CD14-positive monocyte (primary cell): ENCODE measurements around the gene PRKN. TPM values are rescaled to one million over a fixed set of nuclear protein-coding genes. Genes with fewer than 3 reads are reported as not detected.

Experiments used
- DNase-seq, 3 donors: peaks; one replicate each; pipeline ENCODE4 v3.0.0-alpha.2; 2011 to 2022
- H2AFZ ChIP-seq: 2 replicates; pipeline ENCODE4 v1.6.0; 2012; ENCODE audit warnings: mild to moderate bottlenecking, low read depth, low read length, inconsistent platforms; ENCODE audit not compliant: insufficient read depth, poor library complexity, severe bottlenecking
- H3K27ac ChIP-seq, 2 donors: 1 replicate in 1 of 2; 2 replicates in 1 of 2; pipeline ENCODE4 v1.5.1; 2012 to 2013; ENCODE audit warnings: low read length in 2 of 2, control low read depth in 1 of 2, inconsistent platforms in 1 of 2, low read depth in 1 of 2, mild to moderate bottlenecking in 1 of 2
- H3K27me3 ChIP-seq, 2 donors: one replicate each; pipeline versions ENCODE4 v1.6.0 to v1.6.1; 2011 to 2013; ENCODE audit warnings: low read length in 2 of 2; ENCODE audit not compliant: control insufficient read depth in 2 of 2, insufficient read depth in 2 of 2
- H3K36me3 ChIP-seq, 2 donors: replicated peaks in 1 of 2; 1 replicate in 1 of 2; 2 replicates in 1 of 2; pipeline versions ENCODE4 v1.5.1 to v1.6.1; 2012 to 2013; ENCODE audit warnings: low read length in 2 of 2, control low read depth in 1 of 2, inconsistent platforms in 1 of 2, mild to moderate bottlenecking in 1 of 2; ENCODE audit not compliant: insufficient read depth in 2 of 2, control insufficient read depth in 1 of 2
- H3K4me1 ChIP-seq, 2 donors: 1 replicate in 1 of 2; 2 replicates in 1 of 2; pipeline versions ENCODE4 v1.5.1 to v1.6.1; 2012 to 2013; ENCODE audit warnings: low read length in 2 of 2, control low read depth in 1 of 2, inconsistent platforms in 1 of 2, mild to moderate bottlenecking in 1 of 2, moderate library complexity in 1 of 2; ENCODE audit not compliant: insufficient read depth in 2 of 2, control insufficient read depth in 1 of 2
- H3K4me2 ChIP-seq: replicated peaks from 2 replicates; pipeline ENCODE3; 2012; ENCODE audit warnings: low read length, moderate library complexity, mild to moderate bottlenecking; ENCODE audit not compliant: poor library complexity, severe bottlenecking; ENCODE audit errors: extremely low read depth
- H3K4me3 ChIP-seq, 3 experiments: fragments of 200-600 bp in 1 of 3; sonication (generic) in 1 of 3; replicated peaks in 1 of 3; 1 replicate in 2 of 3; 2 replicates in 1 of 3; pipeline ENCODE4 v1.5.1; 2011 to 2013; ENCODE audit warnings: low read length in 3 of 3, mild to moderate bottlenecking in 3 of 3, control low read depth in 2 of 3, low read depth in 2 of 3, inconsistent platforms in 1 of 3, moderate library complexity in 1 of 3
- H3K79me2 ChIP-seq: 2 replicates; pipeline ENCODE4 v1.6.0; 2012; ENCODE audit warnings: mild to moderate bottlenecking, control low read depth, inconsistent platforms, low read length, moderate library complexity; ENCODE audit not compliant: insufficient read depth
- H3K9ac ChIP-seq: 2 replicates; pipeline ENCODE4 v1.6.0; 2017; ENCODE audit warnings: low read length, mild to moderate bottlenecking; ENCODE audit not compliant: insufficient read depth, poor library complexity, severe bottlenecking
- H3K9me3 ChIP-seq, 2 donors: replicated peaks in 1 of 2; 1 replicate in 1 of 2; 2 replicates in 1 of 2; pipeline versions ENCODE4 v1.5.1 to v1.6.1; 2012 to 2013; ENCODE audit warnings: low read length in 2 of 2, control low read depth in 1 of 2; ENCODE audit not compliant: control insufficient read depth in 1 of 2, insufficient read depth in 1 of 2
- H4K20me1 ChIP-seq: 2 replicates; pipeline ENCODE4 v1.6.0; 2012; ENCODE audit warnings: mild to moderate bottlenecking, low read length, control low read depth, moderate library complexity; ENCODE audit not compliant: insufficient read depth
- H3K27ac Mint-ChIP-seq, 7 donors: one replicate each; pipeline ENCODE4 v1.8.0; 2020; ENCODE audit warnings: mild to moderate bottlenecking in 7 of 7, mixed read lengths in 7 of 7, moderate library complexity in 6 of 7, inconsistent platforms in 2 of 7
- H3K27me3 Mint-ChIP-seq, 3 donors: one replicate each; pipeline ENCODE4 v1.8.0; 2021 to 2022; ENCODE audit warnings: low read depth in 3 of 3, mild to moderate bottlenecking in 3 of 3, mixed read lengths in 3 of 3, moderate library complexity in 3 of 3, inconsistent platforms in 1 of 3
- H3K36me3 Mint-ChIP-seq, 2 donors: one replicate each; pipeline ENCODE4 v1.8.0; 2020; ENCODE audit warnings: mixed read lengths in 2 of 2, inconsistent platforms in 1 of 2, mild to moderate bottlenecking in 1 of 2
- H3K4me1 Mint-ChIP-seq: one replicate; pipeline ENCODE4 v1.8.0; 2020; ENCODE audit warnings: mild to moderate bottlenecking, mixed read lengths
- H3K4me3 Mint-ChIP-seq, 2 donors: one replicate each; pipeline ENCODE4 v1.8.0; 2020; ENCODE audit warnings: mild to moderate bottlenecking in 2 of 2, mixed read lengths in 2 of 2, moderate library complexity in 1 of 2
- H3K9me3 Mint-ChIP-seq, 7 donors: one replicate each; pipeline ENCODE4 v1.8.0; 2020 to 2022; ENCODE audit warnings: mixed read lengths in 7 of 7, mild to moderate bottlenecking in 6 of 7, moderate library complexity in 6 of 7, inconsistent platforms in 2 of 7
- CTCF ChIP-seq: fragments of 200-600 bp; IDR thresholded peaks from one replicate; pipeline ENCODE4 v1.8.0; 2022; ENCODE audit warnings: antibody characterized with exemption, mild to moderate bottlenecking
- WGBS: methylation state at CpG from one replicate; pipeline ENCODE4 v1.1.5; 2013; ENCODE audit warnings: missing lambda C conversion rate; ENCODE audit not compliant: insufficient coverage; 5-methylcytosine and 5-hydroxymethylcytosine counted together
- intact Hi-C, 2 donors: fragments of 100-400 bp; cut with micrococcal nuclease; formaldehyde crosslinking; loops; one replicate each; pipeline versions ENCODE4 v1.15.0 to v1.15.1; 2023
- polyA plus RNA-seq, 3 donors: library from polyadenylated mRNA; depleted of rRNA in 1 of 3; unstranded in 2 of 3; stranded (reverse) in 1 of 3; fragments of 300-500 nt in 2 of 3; fragments of >200 nt in 1 of 3; fragmentation: Illumina TruSeq in 2 of 3; gene quantifications; 1 replicate in 2 of 3; 2 replicates in 1 of 3; pipeline ENCODE4 v1.2.3, GENCODE V29; 2012 to 2021

The PRKN gene
- polyA plus RNA-seq, 3 donors, result 0.19 to 0.21 TPM; not detected in 1

GRCh38 chr6:162711376-162711775 lies 16.2 kb downstream of the PRKN start:
- Histone ChIP-seq H3K27me3 (no peaks in the 10 kb centered on the region), H3K79me2 (no peaks in the 10 kb centered on the region), H3K4me3 (no peak overlapping the region), H3K9ac (no peak overlapping the region), H3K9me3 (no peaks in the 10 kb centered on the region), H3K4me1 (peaks cover 0 to 8% of the 10 kb centered on the region in 2 donors), H4K20me1 (no peaks in the 10 kb centered on the region), H2AFZ (no peak overlapping the region), H3K27ac (no peak overlapping the region), H3K4me2 (no peak overlapping the region), H3K36me3 (no peaks in the 10 kb centered on the region)
- TF ChIP-seq CTCF, result no peak
- Mint-ChIP-seq H3K36me3 (no peaks in the 10 kb centered on the region), H3K27ac (no peak overlapping the region), H3K4me3 (no peak overlapping the region), H3K27me3 (peaks cover 0 to 3% (median 2%) of the 10 kb centered on the region in 3 donors), H3K9me3 (peaks cover 0 to 3% (median 0%) of the 10 kb centered on the region in 7 donors), H3K4me1 (peaks cover 11% of the 10 kb centered on the region)
- DNase-seq, result no peak
- 89% methylated on average over 4 of the region's 4 CpGs for WGBS
- intact Hi-C loops, result no loop called here

- H3K4me2 ChIP-seq, result no peak overlapping the region
- DNase-seq, result no peak
- intact Hi-C loops, result no loop called here
- no peaks in the 10 kb centered on the region for H4K20me1 ChIP-seq
- no peaks in the 10 kb centered on the region for H3K27me3 ChIP-seq
- WGBS, result 100% methylated on average over 2 of the region's 2 CpGs
- no peaks in the 10 kb centered on the region for H3K36me3 Mint-ChIP-seq
- H3K36me3 ChIP-seq, result no peaks in the 10 kb centered on the region
- H3K4me3 ChIP-seq, result no peak overlapping the region
- H3K4me3 Mint-ChIP-seq, result no peak overlapping the region
- peaks cover 0 to 11% of the 10 kb centered on the region in 2 donors for H3K4me1 ChIP-seq
- peaks cover 0 to 3% (median 2%) of the 10 kb centered on the region in 3 donors for H3K27me3 Mint-ChIP-seq
- H3K9ac ChIP-seq, result no peak overlapping the region
- H3K27ac ChIP-seq, result no peak overlapping the region
- TF ChIP-seq CTCF, result no peak
- H3K4me1 Mint-ChIP-seq, result peaks cover 16% of the 10 kb centered on the region
- H2AFZ ChIP-seq, result no peak overlapping the region
- no peaks in the 10 kb centered on the region for H3K79me2 ChIP-seq
- no peak overlapping the region for H3K27ac Mint-ChIP-seq
- no peaks in the 10 kb centered on the region for H3K9me3 ChIP-seq
- H3K9me3 Mint-ChIP-seq, result peaks cover 0 to 3% (median 0%) of the 10 kb centered on the region in 7 donors
These were observed 16.6 kb downstream of the PRKN start for GRCh38 chr6:162710936-162711335.
